ENCODE results near the gene EIF4A3.

DNA sequence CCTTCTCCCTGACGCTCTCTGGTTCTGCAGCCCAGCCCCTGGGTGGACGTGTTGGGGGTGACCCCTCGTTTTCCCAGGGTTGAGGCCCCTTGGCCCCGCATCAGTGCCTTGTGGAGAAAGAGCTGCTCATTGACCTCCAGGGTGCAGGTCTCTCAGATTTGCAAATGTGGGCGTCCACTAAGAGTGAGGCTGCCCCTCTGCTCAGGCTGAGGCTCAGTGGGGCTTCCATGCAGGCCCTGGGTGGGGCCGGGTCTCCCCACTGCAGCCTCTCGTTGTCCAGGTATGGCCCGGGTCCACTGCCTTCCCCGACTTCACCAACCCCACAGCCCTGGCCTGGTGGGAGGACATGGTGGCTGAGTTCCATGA is 36.5 kb downstream of the EIF4A3 start:
- TF ChIP-seq CTCF (conservative IDR thresholded peaks at IDR 0.05; ENCODE audit: low read length), result no peak
- no peak for TF ChIP-seq EZH2phosphoT487 (IDR thresholded peaks at IDR 0.05; ENCODE audit: borderline replicate concordance)
